ACC112 (cell line): ENCODE data around the gene ENGASE.

ENCODE experiments used
- H2AFZ ChIP-seq: fragments of 200-600 bp; sonication (generic); one replicate; pipeline ENCODE4 v1.6.0; 2017; ENCODE audit warnings: antibody characterized with exemption, low read length; ENCODE audit not compliant: unreplicated experiment
- H3K27ac ChIP-seq: fragments of 200-600 bp; sonication (generic); 2 replicates; pipeline ENCODE4 v1.5.1; 2014; ENCODE audit warnings: low read depth, mild to moderate bottlenecking, antibody characterized with exemption, low read length, moderate library complexity
- H3K27me3 ChIP-seq: fragments of 200-600 bp; sonication (generic); 2 replicates; pipeline ENCODE4 v1.6.1; 2014; ENCODE audit warnings: mild to moderate bottlenecking, antibody characterized with exemption, low read length, moderate library complexity, mixed read lengths; ENCODE audit not compliant: insufficient read depth
- H3K36me3 ChIP-seq: fragments of 200-600 bp; sonication (generic); 2 replicates; pipeline ENCODE4 v1.6.1; 2016; ENCODE audit warnings: mild to moderate bottlenecking, antibody characterized with exemption, low read length, moderate library complexity, mixed read lengths; ENCODE audit not compliant: insufficient read depth
- H3K4me1 ChIP-seq: fragments of 200-600 bp; sonication (generic); one replicate; pipeline ENCODE4 v1.6.1; 2016; ENCODE audit warnings: low read length, mixed read lengths; ENCODE audit not compliant: insufficient read depth, unreplicated experiment, control insufficient read depth
- H3K4me3 ChIP-seq: fragments of 200-600 bp; sonication (generic); 2 replicates; pipeline ENCODE4 v1.5.1; 2014; ENCODE audit warnings: mild to moderate bottlenecking, low read depth, low read length
- H3K79me2 ChIP-seq: fragments of 200-600 bp; sonication (generic); one replicate; pipeline ENCODE4 v1.6.0; 2016; ENCODE audit warnings: low read length; ENCODE audit not compliant: control insufficient read depth, unreplicated experiment, insufficient read depth

The ENGASE gene

GRCh38 chr17:79047291-79047920, 27.2 kb upstream of the ENGASE start:
- Histone ChIP-seq H3K4me1 (peaks cover 8% of the 10 kb centered on the region), H3K27me3 (no peaks in the 10 kb centered on the region), H3K36me3 (no peaks in the 10 kb centered on the region), H3K27ac (no peak overlapping the region), H3K4me3 (no peak overlapping the region), H3K79me2 (no peaks in the 10 kb centered on the region), H2AFZ (no peak overlapping the region)

- Histone ChIP-seq H3K36me3 (no peaks in the 10 kb centered on the region), H3K4me1 (peaks cover 11% of the 10 kb centered on the region), H3K27me3 (no peaks in the 10 kb centered on the region), H2AFZ (no peak overlapping the region), H3K4me3 (no peak overlapping the region), H3K79me2 (no peaks in the 10 kb centered on the region), H3K27ac (no peak overlapping the region)
These were observed 26.4 kb upstream of the ENGASE start for GRCh38 chr17:79047923-79048825.

GRCh38 chr17:79048826-79049755, 25.5 kb upstream of the ENGASE start:
- H2AFZ ChIP-seq = no peak overlapping the region
- no peak overlapping the region for H3K27ac ChIP-seq
- no peaks in the 10 kb centered on the region for H3K79me2 ChIP-seq
- H3K27me3 ChIP-seq = no peaks in the 10 kb centered on the region
- no peak overlapping the region for H3K4me3 ChIP-seq
- no peaks in the 10 kb centered on the region for H3K36me3 ChIP-seq
- peaks cover 11% of the 10 kb centered on the region for H3K4me1 ChIP-seq

DNA sequence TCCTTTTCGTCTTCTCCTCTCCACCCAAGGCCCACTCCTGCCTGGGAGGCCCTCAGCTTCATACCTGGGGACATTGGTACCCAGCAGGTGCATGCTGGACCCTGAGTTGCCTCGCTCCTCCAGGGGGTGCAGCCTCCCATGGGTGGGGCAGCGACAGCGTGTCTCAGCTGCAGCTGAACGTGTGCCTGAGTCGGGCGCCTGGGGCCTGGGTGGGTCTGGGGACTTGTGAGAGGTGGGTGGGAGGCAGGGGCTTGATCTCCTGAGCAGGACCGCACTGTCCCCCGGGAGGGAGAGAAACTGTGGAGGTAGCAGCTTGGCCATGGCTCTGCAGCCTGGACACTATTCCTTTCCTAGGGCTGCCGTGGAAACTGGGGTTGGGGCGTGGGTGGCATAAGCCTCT, 24.8 kb upstream of the ENGASE start:
- H3K4me3 ChIP-seq = no peak overlapping the region
- no peak overlapping the region for H2AFZ ChIP-seq
- no peaks in the 10 kb centered on the region for H3K27me3 ChIP-seq
- no peak overlapping the region for H3K27ac ChIP-seq
- peaks cover 11% of the 10 kb centered on the region for H3K4me1 ChIP-seq
- no peaks in the 10 kb centered on the region for H3K36me3 ChIP-seq
- no peaks in the 10 kb centered on the region for H3K79me2 ChIP-seq

GRCh38 chr17:79050551-79050950, 24.1 kb upstream of the ENGASE start:
- Histone ChIP-seq H2AFZ (no peak overlapping the region), H3K36me3 (no peaks in the 10 kb centered on the region), H3K27ac (no peak overlapping the region), H3K4me3 (no peak overlapping the region), H3K79me2 (no peaks in the 10 kb centered on the region), H3K27me3 (no peaks in the 10 kb centered on the region), H3K4me1 (peaks cover 11% of the 10 kb centered on the region)

DNA sequence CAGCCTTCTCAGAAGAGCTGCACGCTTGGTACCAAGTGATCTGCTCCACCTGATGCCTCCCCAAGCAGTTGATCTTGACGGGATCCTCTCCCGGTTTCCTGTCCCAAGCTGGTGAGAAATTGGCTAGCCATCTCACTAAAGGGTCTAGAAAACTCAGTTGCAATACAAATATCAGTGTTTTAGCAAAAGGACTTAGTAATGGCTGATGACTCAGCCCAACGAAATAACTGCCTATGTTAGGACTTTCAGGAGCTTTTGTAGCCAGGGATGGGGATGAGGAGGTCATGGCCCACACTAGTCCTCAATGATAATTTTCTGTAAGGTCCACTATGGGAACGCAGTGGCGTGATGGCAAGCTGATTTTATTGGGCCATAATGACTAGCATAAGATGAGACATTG, 23.3 kb upstream of the ENGASE start:
- H2AFZ ChIP-seq = no peak overlapping the region
- H3K4me1 ChIP-seq = peaks cover 7% of the 10 kb centered on the region
- no peak overlapping the region for H3K27ac ChIP-seq
- no peaks in the 10 kb centered on the region for H3K27me3 ChIP-seq
- no peak overlapping the region for H3K4me3 ChIP-seq
- no peaks in the 10 kb centered on the region for H3K36me3 ChIP-seq
- no peaks in the 10 kb centered on the region for H3K79me2 ChIP-seq

GRCh38 chr17:79052131-79052530, 22.5 kb upstream of the ENGASE start:
- no peaks in the 10 kb centered on the region for H3K27me3 ChIP-seq
- H3K4me1 ChIP-seq = peaks cover 3% of the 10 kb centered on the region
- H3K79me2 ChIP-seq = no peaks in the 10 kb centered on the region
- H3K4me3 ChIP-seq = no peak overlapping the region
- no peak overlapping the region for H2AFZ ChIP-seq
- H3K27ac ChIP-seq = no peak overlapping the region
- H3K36me3 ChIP-seq = no peaks in the 10 kb centered on the region

DNA sequence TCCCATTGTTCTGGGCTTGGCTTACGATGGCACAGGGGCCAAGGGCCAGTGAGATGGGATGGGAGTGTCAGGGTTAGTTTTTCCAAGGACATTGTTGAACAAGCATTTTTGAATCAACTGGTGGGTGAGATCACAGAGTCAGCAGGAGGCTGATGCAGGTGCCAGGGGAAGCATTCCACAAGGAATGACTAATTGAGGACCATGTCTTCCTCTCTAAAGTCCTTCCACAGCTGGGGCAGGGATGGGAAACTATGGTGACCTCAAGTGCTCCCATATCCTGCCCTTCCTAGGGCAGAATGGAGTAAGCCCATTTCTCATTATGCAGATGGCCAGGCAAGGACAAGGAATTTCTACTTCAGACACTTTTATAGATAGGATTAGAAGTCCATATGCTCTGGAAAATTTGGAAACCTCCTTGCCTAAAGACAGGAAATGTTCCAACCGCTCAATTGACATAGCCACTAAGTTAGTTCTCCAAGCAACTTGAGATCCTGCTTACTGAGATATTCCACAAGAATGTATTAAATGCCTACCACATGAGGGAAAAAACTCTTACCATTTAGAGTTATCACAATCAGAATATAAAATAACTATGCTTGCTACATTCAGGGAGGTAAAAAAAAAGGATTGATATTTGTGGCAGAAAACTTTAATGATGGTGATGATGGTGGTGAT, 21.2 kb upstream of the ENGASE start:
- Histone ChIP-seq H3K27ac (no peak overlapping the region), H3K79me2 (no peaks in the 10 kb centered on the region), H2AFZ (no peak overlapping the region), H3K27me3 (no peaks in the 10 kb centered on the region), H3K4me1 (peaks cover 3% of the 10 kb centered on the region), H3K36me3 (no peaks in the 10 kb centered on the region), H3K4me3 (no peak overlapping the region)

GRCh38 chr17:79054200-79054960, 20.2 kb upstream of the ENGASE start:
- H3K27ac ChIP-seq = no peak overlapping the region
- no peak overlapping the region for H2AFZ ChIP-seq
- H3K4me1 ChIP-seq = peaks cover 3% of the 10 kb centered on the region
- no peaks in the 10 kb centered on the region for H3K79me2 ChIP-seq
- no peaks in the 10 kb centered on the region for H3K27me3 ChIP-seq
- no peaks in the 10 kb centered on the region for H3K36me3 ChIP-seq
- no peak overlapping the region for H3K4me3 ChIP-seq
